CD14-positive monocyte (primary cell): ENCODE data around the gene AGBL1. TPM values are rescaled to one million over a fixed set of nuclear protein-coding genes. Genes with fewer than 3 reads are reported as not detected.

Source experiments
- DNase-seq, 3 donors: peaks; one replicate each; pipeline ENCODE4 v3.0.0-alpha.2; 2011 to 2022
- H2AFZ ChIP-seq: 2 replicates; pipeline ENCODE4 v1.6.0; 2012; ENCODE audit warnings: mild to moderate bottlenecking, low read depth, low read length, inconsistent platforms; ENCODE audit not compliant: insufficient read depth, poor library complexity, severe bottlenecking
- H3K27ac ChIP-seq, 2 donors: 1 replicate in 1 of 2; 2 replicates in 1 of 2; pipeline ENCODE4 v1.5.1; 2012 to 2013; ENCODE audit warnings: low read length in 2 of 2, control low read depth in 1 of 2, inconsistent platforms in 1 of 2, low read depth in 1 of 2, mild to moderate bottlenecking in 1 of 2
- H3K27me3 ChIP-seq, 2 donors: one replicate each; pipeline versions ENCODE4 v1.6.0 to v1.6.1; 2011 to 2013; ENCODE audit warnings: low read length in 2 of 2; ENCODE audit not compliant: control insufficient read depth in 2 of 2, insufficient read depth in 2 of 2
- H3K36me3 ChIP-seq, 2 donors: replicated peaks in 1 of 2; 1 replicate in 1 of 2; 2 replicates in 1 of 2; pipeline versions ENCODE4 v1.5.1 to v1.6.1; 2012 to 2013; ENCODE audit warnings: low read length in 2 of 2, control low read depth in 1 of 2, inconsistent platforms in 1 of 2, mild to moderate bottlenecking in 1 of 2; ENCODE audit not compliant: insufficient read depth in 2 of 2, control insufficient read depth in 1 of 2
- H3K4me1 ChIP-seq, 2 donors: 1 replicate in 1 of 2; 2 replicates in 1 of 2; pipeline versions ENCODE4 v1.5.1 to v1.6.1; 2012 to 2013; ENCODE audit warnings: low read length in 2 of 2, control low read depth in 1 of 2, inconsistent platforms in 1 of 2, mild to moderate bottlenecking in 1 of 2, moderate library complexity in 1 of 2; ENCODE audit not compliant: insufficient read depth in 2 of 2, control insufficient read depth in 1 of 2
- H3K4me2 ChIP-seq: replicated peaks from 2 replicates; pipeline ENCODE3; 2012; ENCODE audit warnings: low read length, moderate library complexity, mild to moderate bottlenecking; ENCODE audit not compliant: poor library complexity, severe bottlenecking; ENCODE audit errors: extremely low read depth
- H3K4me3 ChIP-seq, 3 experiments: fragments of 200-600 bp in 1 of 3; sonication (generic) in 1 of 3; replicated peaks in 1 of 3; 1 replicate in 2 of 3; 2 replicates in 1 of 3; pipeline ENCODE4 v1.5.1; 2011 to 2013; ENCODE audit warnings: low read length in 3 of 3, mild to moderate bottlenecking in 3 of 3, control low read depth in 2 of 3, low read depth in 2 of 3, inconsistent platforms in 1 of 3, moderate library complexity in 1 of 3
- H3K79me2 ChIP-seq: 2 replicates; pipeline ENCODE4 v1.6.0; 2012; ENCODE audit warnings: mild to moderate bottlenecking, control low read depth, inconsistent platforms, low read length, moderate library complexity; ENCODE audit not compliant: insufficient read depth
- H3K9ac ChIP-seq: 2 replicates; pipeline ENCODE4 v1.6.0; 2017; ENCODE audit warnings: low read length, mild to moderate bottlenecking; ENCODE audit not compliant: insufficient read depth, poor library complexity, severe bottlenecking
- H3K9me3 ChIP-seq, 2 donors: replicated peaks in 1 of 2; 1 replicate in 1 of 2; 2 replicates in 1 of 2; pipeline versions ENCODE4 v1.5.1 to v1.6.1; 2012 to 2013; ENCODE audit warnings: low read length in 2 of 2, control low read depth in 1 of 2; ENCODE audit not compliant: control insufficient read depth in 1 of 2, insufficient read depth in 1 of 2
- H4K20me1 ChIP-seq: 2 replicates; pipeline ENCODE4 v1.6.0; 2012; ENCODE audit warnings: mild to moderate bottlenecking, low read length, control low read depth, moderate library complexity; ENCODE audit not compliant: insufficient read depth
- H3K27ac Mint-ChIP-seq, 7 donors: one replicate each; pipeline ENCODE4 v1.8.0; 2020; ENCODE audit warnings: mild to moderate bottlenecking in 7 of 7, mixed read lengths in 7 of 7, moderate library complexity in 6 of 7, inconsistent platforms in 2 of 7
- H3K27me3 Mint-ChIP-seq, 3 donors: one replicate each; pipeline ENCODE4 v1.8.0; 2021 to 2022; ENCODE audit warnings: low read depth in 3 of 3, mild to moderate bottlenecking in 3 of 3, mixed read lengths in 3 of 3, moderate library complexity in 3 of 3, inconsistent platforms in 1 of 3
- H3K36me3 Mint-ChIP-seq, 2 donors: one replicate each; pipeline ENCODE4 v1.8.0; 2020; ENCODE audit warnings: mixed read lengths in 2 of 2, inconsistent platforms in 1 of 2, mild to moderate bottlenecking in 1 of 2
- H3K4me1 Mint-ChIP-seq: one replicate; pipeline ENCODE4 v1.8.0; 2020; ENCODE audit warnings: mild to moderate bottlenecking, mixed read lengths
- H3K4me3 Mint-ChIP-seq, 2 donors: one replicate each; pipeline ENCODE4 v1.8.0; 2020; ENCODE audit warnings: mild to moderate bottlenecking in 2 of 2, mixed read lengths in 2 of 2, moderate library complexity in 1 of 2
- H3K9me3 Mint-ChIP-seq, 7 donors: one replicate each; pipeline ENCODE4 v1.8.0; 2020 to 2022; ENCODE audit warnings: mixed read lengths in 7 of 7, mild to moderate bottlenecking in 6 of 7, moderate library complexity in 6 of 7, inconsistent platforms in 2 of 7
- WGBS: methylation state at CpG from one replicate; pipeline ENCODE4 v1.1.5; 2013; ENCODE audit warnings: missing lambda C conversion rate; ENCODE audit not compliant: insufficient coverage; 5-methylcytosine and 5-hydroxymethylcytosine counted together
- intact Hi-C, 2 donors: fragments of 100-400 bp; cut with micrococcal nuclease; formaldehyde crosslinking; loops; one replicate each; pipeline versions ENCODE4 v1.15.0 to v1.15.1; 2023
- polyA plus RNA-seq, 3 donors: library from polyadenylated mRNA; depleted of rRNA in 1 of 3; unstranded in 2 of 3; stranded (reverse) in 1 of 3; fragments of 300-500 nt in 2 of 3; fragments of >200 nt in 1 of 3; fragmentation: Illumina TruSeq in 2 of 3; gene quantifications; 1 replicate in 2 of 3; 2 replicates in 1 of 3; pipeline ENCODE4 v1.2.3, GENCODE V29; 2012 to 2021
- TF ChIP-seq, protein P1 (sequence below): fragments of 200-600 bp; IDR thresholded peaks from one replicate; pipeline ENCODE4 v1.8.0; 2022; ENCODE audit warnings: antibody characterized with exemption, mild to moderate bottlenecking

The AGBL1 gene
- polyA plus RNA-seq, 3 donors, result not detected

DNA sequence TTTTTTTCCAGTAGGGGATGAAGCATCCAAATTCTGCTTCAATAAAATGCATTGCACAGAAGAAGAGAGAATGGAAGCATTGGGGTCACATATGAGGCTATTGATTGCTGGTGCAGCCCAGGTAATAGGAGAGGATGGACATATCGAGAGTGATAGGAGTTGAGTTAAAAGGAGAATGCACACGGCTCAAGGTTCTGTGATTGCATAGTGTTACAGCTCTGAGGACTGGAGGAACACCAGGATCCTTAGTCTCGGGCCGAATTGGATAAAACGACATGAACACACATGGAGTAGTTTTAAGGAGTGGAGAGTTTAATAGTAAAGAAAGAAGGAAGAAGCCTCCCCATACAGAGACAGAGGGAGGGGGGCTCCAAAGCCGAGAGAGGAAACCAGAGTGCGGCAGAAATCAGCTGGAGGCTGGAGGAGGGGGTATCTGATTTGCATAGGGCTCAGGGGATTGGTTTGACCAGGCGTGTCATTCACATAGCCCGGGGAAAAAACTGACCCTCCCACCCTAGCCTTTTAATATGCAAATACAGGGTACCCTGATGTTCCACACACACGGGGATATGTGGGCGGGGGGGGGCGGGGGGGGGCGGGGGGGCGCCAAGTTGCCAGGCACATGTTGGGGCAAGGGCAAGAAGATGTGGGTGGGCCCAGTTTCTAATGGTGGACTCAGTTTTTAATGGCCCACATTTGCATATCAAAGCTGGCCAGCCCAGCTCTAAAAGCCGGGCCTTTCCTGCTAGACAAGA lies 156.9 kb downstream of the AGBL1 start:
- no peak overlapping the region for H3K9ac ChIP-seq
- H3K36me3 ChIP-seq, result no peaks in the 10 kb centered on the region
- no peak overlapping the region for H3K4me3 ChIP-seq
- no peaks in the 10 kb centered on the region for H3K36me3 Mint-ChIP-seq
- no peaks in the 10 kb centered on the region for H3K4me1 Mint-ChIP-seq
- H3K9me3 ChIP-seq, result no peaks in the 10 kb centered on the region
- H3K27me3 Mint-ChIP-seq, result peaks cover 8 to 19% (median 8%) of the 10 kb centered on the region in 3 donors
- intact Hi-C loops, result no loop called here
- 51% methylated on average over 2 of the region's 15 CpGs for WGBS
- TF ChIP-seq, protein P1, sequence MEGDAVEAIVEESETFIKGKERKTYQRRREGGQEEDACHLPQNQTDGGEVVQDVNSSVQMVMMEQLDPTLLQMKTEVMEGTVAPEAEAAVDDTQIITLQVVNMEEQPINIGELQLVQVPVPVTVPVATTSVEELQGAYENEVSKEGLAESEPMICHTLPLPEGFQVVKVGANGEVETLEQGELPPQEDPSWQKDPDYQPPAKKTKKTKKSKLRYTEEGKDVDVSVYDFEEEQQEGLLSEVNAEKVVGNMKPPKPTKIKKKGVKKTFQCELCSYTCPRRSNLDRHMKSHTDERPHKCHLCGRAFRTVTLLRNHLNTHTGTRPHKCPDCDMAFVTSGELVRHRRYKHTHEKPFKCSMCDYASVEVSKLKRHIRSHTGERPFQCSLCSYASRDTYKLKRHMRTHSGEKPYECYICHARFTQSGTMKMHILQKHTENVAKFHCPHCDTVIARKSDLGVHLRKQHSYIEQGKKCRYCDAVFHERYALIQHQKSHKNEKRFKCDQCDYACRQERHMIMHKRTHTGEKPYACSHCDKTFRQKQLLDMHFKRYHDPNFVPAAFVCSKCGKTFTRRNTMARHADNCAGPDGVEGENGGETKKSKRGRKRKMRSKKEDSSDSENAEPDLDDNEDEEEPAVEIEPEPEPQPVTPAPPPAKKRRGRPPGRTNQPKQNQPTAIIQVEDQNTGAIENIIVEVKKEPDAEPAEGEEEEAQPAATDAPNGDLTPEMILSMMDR, result no peak
- no peak overlapping the region for H3K27ac ChIP-seq
- H4K20me1 ChIP-seq, result no peaks in the 10 kb centered on the region
- H3K27ac Mint-ChIP-seq, result peak overlapping the region in 1 of 7 donors; percentile 29
- H2AFZ ChIP-seq, result no peak overlapping the region
- H3K4me3 Mint-ChIP-seq, result no peak overlapping the region
- peaks cover 0 to 1% (median 0%) of the 10 kb centered on the region in 7 donors for H3K9me3 Mint-ChIP-seq
- no peak for DNase-seq
- H3K79me2 ChIP-seq, result no peaks in the 10 kb centered on the region
- H3K27me3 ChIP-seq, result peaks cover 0 to 4% of the 10 kb centered on the region in 2 donors
- no peak overlapping the region for H3K4me2 ChIP-seq
- H3K4me1 ChIP-seq, result no peaks in the 10 kb centered on the region

GRCh38 chr15:86237111-86237500 lies 157.4 kb downstream of the AGBL1 start:
- Mint-ChIP-seq H3K27ac (no peak overlapping the region), H3K4me1 (no peaks in the 10 kb centered on the region), H3K36me3 (no peaks in the 10 kb centered on the region), H3K9me3 (peaks cover 0 to 1% (median 0%) of the 10 kb centered on the region in 7 donors), H3K4me3 (no peak overlapping the region), H3K27me3 (peaks cover 4 to 15% (median 6%) of the 10 kb centered on the region in 3 donors)
- Histone ChIP-seq H3K79me2 (no peaks in the 10 kb centered on the region), H3K9me3 (no peaks in the 10 kb centered on the region), H3K4me3 (no peak overlapping the region), H3K27ac (no peak overlapping the region), H2AFZ (no peak overlapping the region), H3K27me3 (peaks cover 0 to 4% of the 10 kb centered on the region in 2 donors), H3K9ac (no peak overlapping the region), H3K36me3 (no peaks in the 10 kb centered on the region), H3K4me1 (no peaks in the 10 kb centered on the region), H4K20me1 (no peaks in the 10 kb centered on the region), H3K4me2 (no peak overlapping the region)
- intact Hi-C loops, result no loop called here
- TF ChIP-seq, protein P1, result no peak
- DNase-seq, result no peak
- 93% methylated on average over 3 of the region's 5 CpGs for WGBS
